DND-41 (cell line): Measurements from ENCODE around the gene OR2T34.

Experiments used
- ATAC-seq: fragments of 200-7000 bp; cut with Tn5 transposase; 3 replicates; pipeline ENCODE4 v1.9.1; 2021; ENCODE audit warnings: low read depth; ENCODE audit not compliant: insufficient read depth
- DNase-seq: peaks from one replicate; pipeline ENCODE4 v3.0.0-alpha.2; 2020
- H2AFZ ChIP-seq: 2 replicates; pipeline ENCODE4 v1.6.0; 2012; ENCODE audit warnings: low read depth, low read length
- H3K27ac ChIP-seq: 2 replicates; pipeline ENCODE4 v1.5.1; 2012; ENCODE audit warnings: low read length, inconsistent platforms
- H3K27me3 ChIP-seq: fragments of 200-600 bp; sonication (generic); 2 replicates; pipeline ENCODE4 v1.6.0; 2012; ENCODE audit warnings: low read length, mild to moderate bottlenecking, inconsistent platforms; ENCODE audit not compliant: insufficient read depth, poor library complexity
- H3K36me3 ChIP-seq: 2 replicates; pipeline ENCODE4 v1.5.1; 2012; ENCODE audit warnings: low read length, inconsistent platforms; ENCODE audit not compliant: insufficient read depth
- H3K4me1 ChIP-seq: 2 replicates; pipeline ENCODE4 v1.5.1; 2012; ENCODE audit warnings: mild to moderate bottlenecking, low read length; ENCODE audit not compliant: insufficient read depth
- H3K4me2 ChIP-seq: 2 replicates; pipeline ENCODE4 v1.6.0; 2012; ENCODE audit warnings: mild to moderate bottlenecking, moderate library complexity, low read length, inconsistent platforms; ENCODE audit not compliant: insufficient read depth
- H3K4me3 ChIP-seq, 2 experiments: fragments of 200-600 bp in 1 of 2; shearing (Covaris generic) in 1 of 2; 2 replicates each; pipeline ENCODE4 v1.5.1; 2012 to 2016; ENCODE audit warnings: inconsistent platforms in 2 of 2, low read length in 2 of 2, mild to moderate bottlenecking in 2 of 2, low read depth in 1 of 2, moderate library complexity in 1 of 2
- H3K79me2 ChIP-seq: 2 replicates; pipeline ENCODE4 v1.6.0; 2012; ENCODE audit warnings: low read length, inconsistent platforms; ENCODE audit not compliant: insufficient read depth
- H3K9ac ChIP-seq: 2 replicates; pipeline ENCODE4 v1.6.0; 2012; ENCODE audit warnings: low read depth, mild to moderate bottlenecking, inconsistent platforms, low read length, moderate library complexity
- H3K9me3 ChIP-seq: 2 replicates; pipeline ENCODE4 v1.5.1; 2012; ENCODE audit warnings: low read length, moderate library complexity, mild to moderate bottlenecking, inconsistent platforms; ENCODE audit not compliant: insufficient read depth, severe bottlenecking
- H4K20me1 ChIP-seq: 2 replicates; pipeline ENCODE4 v1.6.0; 2012; ENCODE audit warnings: low read length; ENCODE audit not compliant: insufficient read depth
- CTCF ChIP-seq: IDR thresholded peaks from 2 replicates; pipeline ENCODE4 v1.5.1; 2012; ENCODE audit warnings: borderline replicate concordance, low read length, moderate library complexity, mild to moderate bottlenecking; ENCODE audit not compliant: poor library complexity, severe bottlenecking; ENCODE audit errors: extremely low read depth
- EZH2 ChIP-seq: IDR thresholded peaks from 3 replicates; pipeline ENCODE4 v1.6.1; 2012; ENCODE audit warnings: borderline replicate concordance, low read depth, mild to moderate bottlenecking, moderate library complexity, low read length, inconsistent platforms; ENCODE audit not compliant: severe bottlenecking

The OR2T34 gene

GRCh38 chr1:248599396-248599795, 24.8 kb upstream of the OR2T34 start:
- DNase-seq, result no peak
- no peak for ATAC-seq
- H3K9me3 ChIP-seq, result no peaks in the 10 kb centered on the region
- no peaks in the 10 kb centered on the region for H3K27me3 ChIP-seq
- no peaks in the 10 kb centered on the region for H3K36me3 ChIP-seq
- no peak overlapping the region for H3K9ac ChIP-seq
- H3K4me3 ChIP-seq, result no peak overlapping the region
- TF ChIP-seq EZH2 (no peak), CTCF (no peak)
- H3K79me2 ChIP-seq, result no peaks in the 10 kb centered on the region
- H3K27ac ChIP-seq, result no peak overlapping the region
- H4K20me1 ChIP-seq, result no peaks in the 10 kb centered on the region
- peaks cover 8% of the 10 kb centered on the region for H3K4me1 ChIP-seq
- no peak overlapping the region for H2AFZ ChIP-seq
- no peak overlapping the region for H3K4me2 ChIP-seq

DNA sequence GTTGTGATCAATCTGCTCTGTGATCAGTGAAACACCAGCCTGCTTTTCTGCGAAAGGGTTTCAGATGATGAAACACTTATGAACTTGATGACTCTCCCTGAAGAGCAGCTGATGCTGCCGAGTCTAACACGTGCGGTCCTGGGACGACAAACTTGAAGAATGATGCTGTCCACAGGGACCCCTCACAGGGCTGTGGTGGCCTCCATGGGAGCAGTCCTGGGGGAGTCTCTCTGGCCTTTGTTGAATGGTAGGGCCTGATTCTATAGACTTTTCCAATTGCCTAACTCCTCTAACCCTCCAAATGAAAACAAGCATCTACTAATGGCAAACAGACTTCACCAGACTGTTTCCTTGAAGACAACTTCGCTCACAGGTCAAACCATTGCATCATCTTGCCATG, 23.0 kb upstream of the OR2T34 start, which contains the start of gene OR2T10:
Gene OR2T10, minus strand, starts transcription at position 112 of the 400 bp plus-strand sequence. CDS start 3,932 bp downstream, outside the sequence.
- Histone ChIP-seq H3K79me2 (no peaks in the 10 kb centered on the region), H3K4me2 (no peak within 1 kb of the TSS), H3K9ac (no peak within 1 kb of the TSS), H3K27me3 (no peaks in the 10 kb centered on the region), H3K4me3 (no peak within 1 kb of the TSS), H3K27ac (no peak within 1 kb of the TSS), H3K9me3 (no peaks in the 10 kb centered on the region), H3K4me1 (peaks cover 8% of the 10 kb centered on the region), H4K20me1 (no peaks in the 10 kb centered on the region), H3K36me3 (no peaks in the 10 kb centered on the region), H2AFZ (peak within 1 kb of the TSS; percentile 65)
- TF ChIP-seq EZH2 (no peak), CTCF (no peak)
- DNase-seq (no peak), ATAC-seq (no peak)

- no peak overlapping the region for H3K27ac ChIP-seq
- no peaks in the 10 kb centered on the region for H3K9me3 ChIP-seq
- DNase-seq (peak; percentile 5), ATAC-seq (peak; percentile 74)
- TF ChIP-seq CTCF, result no peak
- no peak for TF ChIP-seq EZH2
- H3K4me1 ChIP-seq, result peaks cover 8% of the 10 kb centered on the region
- no peak overlapping the region for H3K4me2 ChIP-seq
- no peak overlapping the region for H3K9ac ChIP-seq
- H3K36me3 ChIP-seq, result no peaks in the 10 kb centered on the region
- no peaks in the 10 kb centered on the region for H3K27me3 ChIP-seq
- no peaks in the 10 kb centered on the region for H4K20me1 ChIP-seq
- H2AFZ ChIP-seq, result peak overlapping the region; percentile 65
- no peak overlapping the region for H3K4me3 ChIP-seq
- H3K79me2 ChIP-seq, result no peaks in the 10 kb centered on the region
Observed at GRCh38 chr1:248596615-248597014, 22.1 kb upstream of the OR2T34 start.

DNA sequence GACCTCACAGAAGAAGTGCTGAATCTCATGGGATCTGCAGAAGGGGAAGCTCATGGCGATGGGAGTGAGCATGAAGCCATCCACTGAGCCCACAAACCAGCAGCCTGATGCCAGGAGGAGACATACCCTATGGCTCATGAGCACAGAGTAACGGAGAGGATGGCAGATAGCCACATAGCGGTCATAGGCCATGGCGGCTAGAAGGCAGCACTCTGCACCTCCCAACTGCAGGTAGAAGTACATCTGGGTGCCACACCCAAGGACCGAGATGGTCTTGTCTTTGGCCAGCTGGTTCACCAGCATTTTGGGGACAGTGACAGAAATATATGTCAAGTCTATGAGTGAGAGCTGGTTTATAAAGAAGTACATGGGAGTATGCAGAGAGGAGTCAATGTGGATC, 18.7 kb upstream of the OR2T34 start:
- H4K20me1 ChIP-seq, result no peaks in the 10 kb centered on the region
- no peak overlapping the region for H3K9ac ChIP-seq
- H3K4me3 ChIP-seq, result no peak overlapping the region
- H3K27ac ChIP-seq, result no peak overlapping the region
- H3K79me2 ChIP-seq, result no peaks in the 10 kb centered on the region
- ATAC-seq (no peak), DNase-seq (no peak)
- H3K27me3 ChIP-seq, result no peaks in the 10 kb centered on the region
- TF ChIP-seq EZH2, result no peak
- no peak for TF ChIP-seq CTCF
- no peak overlapping the region for H3K4me2 ChIP-seq
- H3K9me3 ChIP-seq, result no peaks in the 10 kb centered on the region
- no peaks in the 10 kb centered on the region for H3K36me3 ChIP-seq
- no peak overlapping the region for H2AFZ ChIP-seq
- H3K4me1 ChIP-seq, result peaks cover 8% of the 10 kb centered on the region
